ENCODE measurements around the gene VTN.

- TF ChIP-seq CTCF (IDR thresholded peaks at IDR 0.05; ENCODE audit: insufficient read depth, low read depth, low read length) = no peak
- TF ChIP-seq EZH2 (IDR thresholded peaks at IDR 0.05; ENCODE audit: insufficient read depth, low read length) = no peak
These were observed 34.9 kb upstream of the VTN start for GRCh38 chr17:28404812-28405570.
